Neutrophil (primary cell): ENCODE measurements around the gene SLC7A8.
"Not testable (repeated sequence)": the region's sequence is repeated elsewhere in the genome, so short reads cannot be mapped to it uniquely, and the experiment has no call there.

Experiments used
- H3K27ac ChIP-seq: fragments of 200-600 bp; sonication (generic); 2 replicates; pipeline ENCODE4 v1.5.1; 2016; ENCODE audit warnings: mild to moderate bottlenecking, moderate library complexity
- H3K27me3 ChIP-seq: fragments of 200-600 bp; sonication (generic); 2 replicates; pipeline ENCODE4 v1.6.0; 2016; ENCODE audit warnings: mild to moderate bottlenecking
- H3K36me3 ChIP-seq: fragments of 200-600 bp; sonication (generic); 2 replicates; pipeline ENCODE4 v1.5.1; 2017
- H3K4me1 ChIP-seq, 2 experiments: fragments of 200-600 bp in 1 of 2; sonication (generic) in 1 of 2; 1 replicate in 1 of 2; 2 replicates in 1 of 2; pipeline versions ENCODE4 v1.5.1 to v1.6.1; 2013 to 2016; ENCODE audit warnings: low read depth in 1 of 2, low read length in 1 of 2, mild to moderate bottlenecking in 1 of 2, moderate library complexity in 1 of 2; ENCODE audit not compliant: control insufficient read depth in 1 of 2, insufficient read depth in 1 of 2
- H3K4me3 ChIP-seq, 2 experiments: fragments of 200-600 bp in 1 of 2; sonication (generic) in 1 of 2; 1 replicate in 1 of 2; 2 replicates in 1 of 2; pipeline ENCODE4 v1.5.1; 2013 to 2016; ENCODE audit warnings: low read depth in 1 of 2, low read length in 1 of 2, mild to moderate bottlenecking in 1 of 2, moderate library complexity in 1 of 2
- H3K9me3 ChIP-seq: fragments of 200-600 bp; sonication (generic); 2 replicates; pipeline ENCODE4 v1.5.1; 2016
- CTCF ChIP-seq: fragments of 200-600 bp; sonication (generic); IDR thresholded peaks from 2 replicates; pipeline ENCODE4 v1.5.1; 2016; ENCODE audit warnings: antibody characterized with exemption

The SLC7A8 gene

GRCh38 chr14:23183479-23183878 is at the start of gene SLC7A8:
Gene SLC7A8, minus strand, starts transcription at chr14:23183660. Its CDS starts 746 bp downstream, at chr14:23182914.
- Histone ChIP-seq H3K27ac (peak within 1 kb of the TSS; percentile 32), H3K9me3 (no peaks in the 10 kb centered on the region), H3K36me3 (no peaks in the 10 kb centered on the region), H3K4me3 (peak within 1 kb of the TSS; percentile 66 to 69), H3K27me3 (no peaks in the 10 kb centered on the region), H3K4me1 (peaks cover 8 to 18% of the 10 kb centered on the region in 2 experiments)
- TF ChIP-seq CTCF, result no peak

GRCh38 chr14:23232241-23232808 is 48.9 kb upstream of the SLC7A8 start:
- H3K4me3 ChIP-seq, H3K27me3 ChIP-seq, H3K36me3 ChIP-seq, H3K27ac ChIP-seq, H3K9me3 ChIP-seq: not testable (repeated sequence)
- H3K4me1 ChIP-seq, result peaks cover 10 to 13% of the 10 kb centered on the region in 2 experiments

- no peaks in the 10 kb centered on the region for H3K27me3 ChIP-seq
- H3K27ac ChIP-seq, result peak overlapping the region; percentile 4
Measured at GRCh38 chr14:23228812-23229211, 45.4 kb upstream of the SLC7A8 start.

GRCh38 chr14:23227566-23227965 is 44.1 kb upstream of the SLC7A8 start:
- H3K9me3 ChIP-seq, result no peaks in the 10 kb centered on the region
- TF ChIP-seq CTCF, result no peak

More at GRCh38 chr14:23228812-23229211, 45.4 kb upstream of the SLC7A8 start:
- no peaks in the 10 kb centered on the region for H3K36me3 ChIP-seq
- no peak overlapping the region for H3K4me3 ChIP-seq
- H3K4me1 ChIP-seq, result peaks cover 10 to 13% of the 10 kb centered on the region in 2 experiments
- H3K9me3 ChIP-seq, result no peaks in the 10 kb centered on the region
- TF ChIP-seq CTCF, result no peak

GRCh38 chr14:23224958-23225357 is 41.5 kb upstream of the SLC7A8 start:
- not testable (repeated sequence) for H3K27ac ChIP-seq, H3K9me3 ChIP-seq, H3K27me3 ChIP-seq, H3K4me3 ChIP-seq, H3K36me3 ChIP-seq
- peaks cover 10 to 13% of the 10 kb centered on the region in 2 experiments for H3K4me1 ChIP-seq

More at GRCh38 chr14:23227566-23227965, 44.1 kb upstream of the SLC7A8 start:
- Histone ChIP-seq H3K27me3 (no peaks in the 10 kb centered on the region), H3K4me1 (peaks cover 10 to 13% of the 10 kb centered on the region in 2 experiments), H3K27ac (no peak overlapping the region), H3K36me3 (no peaks in the 10 kb centered on the region), H3K4me3 (no peak overlapping the region)

GRCh38 chr14:23219075-23219474 is 35.6 kb upstream of the SLC7A8 start:
- Histone ChIP-seq H3K9me3 (no peaks in the 10 kb centered on the region), H3K4me3 (no peak overlapping the region), H3K27me3 (no peaks in the 10 kb centered on the region), H3K36me3 (no peaks in the 10 kb centered on the region), H3K27ac (no peak overlapping the region), H3K4me1 (no peaks in the 10 kb centered on the region)
- no peak for TF ChIP-seq CTCF
